GM18498 (cell line): ENCODE data around the gene PRMT1.
"Not testable (repeated sequence)": the region's sequence is repeated elsewhere in the genome, so short reads cannot be mapped to it uniquely, and the experiment has no call there.

Experiments
- ATAC-seq: cut with Tn5 transposase; IDR thresholded peaks from one replicate; pipeline ENCODE4 v1.9.1; 2021; ENCODE audit warnings: mild to moderate bottlenecking, moderate library complexity; ENCODE audit not compliant: unreplicated experiment

PRMT1 gene

GRCh38 chr19:49718511-49718910, 41.4 kb downstream of the PRMT1 start:
- ATAC-seq, result no peak

GRCh38 chr19:49718991-49719390, 41.9 kb downstream of the PRMT1 start:
- ATAC-seq, result no peak

- ATAC-seq, result not testable (repeated sequence)
Measured at GRCh38 chr19:49719420-49719819, 42.3 kb downstream of the PRMT1 start.

DNA sequence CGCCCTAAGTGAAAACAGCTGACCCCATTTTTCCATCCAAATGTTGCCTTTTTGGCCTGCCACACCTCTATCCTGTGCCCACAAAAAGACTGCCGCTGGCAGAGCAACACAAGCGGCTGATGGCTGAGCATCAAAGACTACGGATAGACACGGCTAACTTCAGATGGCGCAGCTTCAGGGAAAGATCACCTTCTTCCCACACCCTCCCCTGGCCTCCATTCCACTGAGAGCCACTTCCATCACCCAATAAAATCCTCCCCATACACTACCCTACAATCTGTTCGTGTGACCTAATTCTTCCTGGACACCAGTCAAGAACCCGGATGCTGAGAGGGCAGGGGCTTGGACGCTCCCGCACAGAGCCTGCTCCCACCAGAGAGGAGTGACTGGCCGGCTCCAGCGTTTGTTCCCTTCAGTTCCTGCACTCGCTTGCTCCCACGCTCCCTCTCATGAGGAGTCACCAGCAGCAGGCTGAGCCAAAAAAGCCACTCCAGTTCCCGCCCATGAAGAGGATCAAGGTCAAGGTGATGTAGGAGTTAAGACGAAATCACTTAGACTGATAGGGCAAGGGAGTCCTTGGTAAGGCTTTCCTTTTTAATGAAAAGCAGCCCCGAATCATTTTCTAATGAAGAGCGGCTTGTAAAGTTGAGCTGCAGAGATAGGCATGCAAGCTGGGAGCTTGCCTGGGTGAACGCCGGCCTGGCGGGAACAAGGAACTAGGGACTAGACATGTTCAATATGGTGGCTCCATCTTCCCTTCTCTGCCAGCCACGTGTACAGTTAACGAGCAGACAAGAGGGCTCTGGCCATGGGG, 50.4 kb downstream of the PRMT1 start:
- no peak for ATAC-seq

- no peak for ATAC-seq
Measured at GRCh38 chr19:49730166-49730565, 53.1 kb downstream of the PRMT1 start.
